ENCODE data around the gene CAD. TPM values are rescaled to one million over a fixed set of nuclear protein-coding genes. Genes with fewer than 3 reads are reported as not detected.

Gene CAD
- total and polyA plus RNA-seq, 9 of the 15 experiments (the other 6 are each of a cell fraction or from before 2014, with no cell fraction given), result 7.5 to 126 (median 33.7) TPM

GRCh38 chr2:27217173-27218121 is at the start of gene CAD (continued):
- TF ChIP-seq JUND (IDR thresholded peaks at IDR 0.05; ENCODE audit: borderline replicate concordance, low read depth, low read length) (no peak), JUND (tag; IDR thresholded peaks at IDR 0.05; ENCODE audit: borderline replicate concordance, low read depth, low read length) (no peak; the same call in 2 of the 3 replicates), HEY1 (CRISPR knock-in tag; IDR thresholded peaks at IDR 0.05; ENCODE audit: borderline replicate concordance) (no peak), RAD51 (IDR thresholded peaks at IDR 0.05; ENCODE audit: borderline replicate concordance, low read depth) (peak; percentile 83), RBM22 (IDR thresholded peaks at IDR 0.05; ENCODE audit: low read depth, low read length, poor library complexity, severe bottlenecking) (peak; percentile 89), ZBTB9 (CRISPR knock-in tag; IDR thresholded peaks at IDR 0.05) (no peak), THRAP3 (IDR thresholded peaks at IDR 0.05; ENCODE audit: borderline replicate concordance) (no peak), CREBBP (IDR thresholded peaks at IDR 0.05; ENCODE audit: low read depth, low read length) (no peak), BRF2 (IDR thresholded peaks at IDR 0.05; ENCODE audit: borderline replicate concordance, insufficient read depth, insufficient read length) (no peak), NELFE (IDR thresholded peaks at IDR 0.05; ENCODE audit: insufficient read depth, insufficient read length) (no peak), POLR2B (IDR thresholded peaks at IDR 0.05; ENCODE audit: low read depth, partially characterized antibody) (peak; percentile 84), HDAC1 (IDR thresholded peaks at IDR 0.05) (peak; percentile 56 to 100; a peak in 3 of 4 replicates), ATF4 (CRISPR knock-in tag; IDR thresholded peaks at IDR 0.05) (no peak), ELF4 (CRISPR knock-in tag; IDR thresholded peaks at IDR 0.05) (no peak), ZFP36 (IDR thresholded peaks at IDR 0.05; ENCODE audit: low read depth, low read length, partially characterized antibody) (no peak), ZNF316 (IDR thresholded peaks at IDR 0.05) (no peak), HDAC3 (IDR thresholded peaks at IDR 0.05; ENCODE audit: borderline replicate concordance, partially characterized antibody) (no peak), GABPA (tag; conservative IDR thresholded peaks at IDR 0.05; ENCODE audit: low read depth) (no peak), NFIC (IDR thresholded peaks at IDR 0.05) (peak; percentile 26; the same call in 1 of the 2 replicates)
- TF ChIP-seq, protein P1, sequence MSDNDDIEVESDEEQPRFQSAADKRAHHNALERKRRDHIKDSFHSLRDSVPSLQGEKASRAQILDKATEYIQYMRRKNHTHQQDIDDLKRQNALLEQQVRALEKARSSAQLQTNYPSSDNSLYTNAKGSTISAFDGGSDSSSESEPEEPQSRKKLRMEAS (CRISPR knock-in tag; IDR thresholded peaks at IDR 0.05), result peak; percentile 99
- TF ChIP-seq, protein P2, sequence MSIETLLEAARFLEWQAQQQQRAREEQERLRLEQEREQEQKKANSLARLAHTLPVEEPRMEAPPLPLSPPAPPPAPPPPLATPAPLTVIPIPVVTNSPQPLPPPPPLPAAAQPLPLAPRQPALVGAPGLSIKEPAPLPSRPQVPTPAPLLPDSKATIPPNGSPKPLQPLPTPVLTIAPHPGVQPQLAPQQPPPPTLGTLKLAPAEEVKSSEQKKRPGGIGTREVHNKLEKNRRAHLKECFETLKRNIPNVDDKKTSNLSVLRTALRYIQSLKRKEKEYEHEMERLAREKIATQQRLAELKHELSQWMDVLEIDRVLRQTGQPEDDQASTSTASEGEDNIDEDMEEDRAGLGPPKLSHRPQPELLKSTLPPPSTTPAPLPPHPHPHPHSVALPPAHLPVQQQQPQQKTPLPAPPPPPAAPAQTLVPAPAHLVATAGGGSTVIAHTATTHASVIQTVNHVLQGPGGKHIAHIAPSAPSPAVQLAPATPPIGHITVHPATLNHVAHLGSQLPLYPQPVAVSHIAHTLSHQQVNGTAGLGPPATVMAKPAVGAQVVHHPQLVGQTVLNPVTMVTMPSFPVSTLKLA (conservative IDR thresholded peaks at IDR 0.05), result peak; percentile 98 to 100
- TF ChIP-seq, protein P3, sequence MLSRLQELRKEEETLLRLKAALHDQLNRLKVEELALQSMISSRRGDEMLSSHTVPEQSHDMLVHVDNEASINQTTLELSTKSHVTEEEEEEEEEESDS (CRISPR knock-in tag; IDR thresholded peaks at IDR 0.05), result no peak
